Lung (tissue), 12 donors: ENCODE results near the gene CDKN2B-AS1. TPM values are rescaled to one million over a fixed set of nuclear protein-coding genes. Genes with fewer than 3 reads are reported as not detected.

Source experiments
- ATAC-seq: fragments of 200-7000 bp; cut with Tn5 transposase; one replicate; pipeline ENCODE4 v1.9.1; 2020; ENCODE audit warnings: moderate number of reproducible peaks; ENCODE audit not compliant: insufficient read depth, low FRiP score
- DNase-seq, 3 donors: peaks; one replicate each; pipeline ENCODE4 v3.0.0-alpha.2; 2013 to 2017
- H3K27ac ChIP-seq, 2 donors: one replicate each; pipeline ENCODE4 v1.5.1; 2013; ENCODE audit warnings: mild to moderate bottlenecking in 2 of 2, moderate library complexity in 2 of 2, control low read depth in 1 of 2, inconsistent platforms in 1 of 2, low read depth in 1 of 2, low read length in 1 of 2
- H3K27me3 ChIP-seq, 3 donors: one replicate each; pipeline ENCODE4 v1.5.1; 2013; ENCODE audit warnings: low read length in 2 of 3; ENCODE audit not compliant: control insufficient read depth in 3 of 3, insufficient read depth in 3 of 3
- H3K36me3 ChIP-seq, 4 donors: one replicate each; pipeline ENCODE4 v1.5.1; 2013; ENCODE audit warnings: low read length in 4 of 4, mild to moderate bottlenecking in 1 of 4, moderate library complexity in 1 of 4; ENCODE audit not compliant: control insufficient read depth in 4 of 4, insufficient read depth in 4 of 4
- H3K4me1 ChIP-seq, 5 donors: one replicate each; pipeline ENCODE4 v1.5.1; 2013; ENCODE audit warnings: low read length in 5 of 5, mild to moderate bottlenecking in 2 of 5, moderate library complexity in 1 of 5; ENCODE audit not compliant: control insufficient read depth in 5 of 5, insufficient read depth in 5 of 5
- H3K4me3 ChIP-seq: one replicate; pipeline ENCODE4 v1.5.1; 2013; ENCODE audit warnings: mild to moderate bottlenecking, control low read depth, moderate library complexity
- H3K9ac ChIP-seq, 2 donors: one replicate each; pipeline ENCODE4 v1.5.1; 2013; ENCODE audit warnings: low read length in 2 of 2, control low read depth in 1 of 2; ENCODE audit not compliant: insufficient read depth in 1 of 2
- H3K9me3 ChIP-seq, 4 donors: one replicate each; pipeline ENCODE4 v1.5.1; 2013; ENCODE audit warnings: low read length in 3 of 4, mild to moderate bottlenecking in 1 of 4, moderate library complexity in 1 of 4; ENCODE audit not compliant: control insufficient read depth in 4 of 4, insufficient read depth in 3 of 4
- WGBS, 2 donors: extraction: QIAGEN DNeasy Blood & Tissue Kit; methylation state at CpG; one replicate each; pipeline ENCODE4 v1.1.7; 2013; 5-methylcytosine and 5-hydroxymethylcytosine counted together
- polyA plus RNA-seq, 2 donors: library from polyadenylated mRNA; stranded (reverse); fragments of 200-250 nt; gene quantifications; one replicate each; pipeline ENCODE4 v1.2.1, GENCODE V29; 2013
- total RNA-seq, 2 donors: library from RNA; depleted of rRNA in 1 of 2; stranded (reverse); fragments of >200 nt in 1 of 2; gene quantifications; one replicate each; pipeline ENCODE4 v1.2.1, GENCODE V29; 2014 to 2021
- TF ChIP-seq, protein P1 (sequence below): IDR thresholded peaks from 2 replicates; pipeline ENCODE4 v1.5.1; 2012; ENCODE audit warnings: mild to moderate bottlenecking; ENCODE audit errors: control extremely low read depth, extremely low read depth
- donor health status: control.
- donor health status: control.
- donor health status: Bipolar disorder and iron deficiency.
- donor health status: healthy.
- donor health status: DM: yes; HTN: yes; CAD: no.

Gene CDKN2B-AS1
- total and polyA plus RNA-seq, 4 donors = 0.32 to 1.2 (median 0.59) TPM

DNA sequence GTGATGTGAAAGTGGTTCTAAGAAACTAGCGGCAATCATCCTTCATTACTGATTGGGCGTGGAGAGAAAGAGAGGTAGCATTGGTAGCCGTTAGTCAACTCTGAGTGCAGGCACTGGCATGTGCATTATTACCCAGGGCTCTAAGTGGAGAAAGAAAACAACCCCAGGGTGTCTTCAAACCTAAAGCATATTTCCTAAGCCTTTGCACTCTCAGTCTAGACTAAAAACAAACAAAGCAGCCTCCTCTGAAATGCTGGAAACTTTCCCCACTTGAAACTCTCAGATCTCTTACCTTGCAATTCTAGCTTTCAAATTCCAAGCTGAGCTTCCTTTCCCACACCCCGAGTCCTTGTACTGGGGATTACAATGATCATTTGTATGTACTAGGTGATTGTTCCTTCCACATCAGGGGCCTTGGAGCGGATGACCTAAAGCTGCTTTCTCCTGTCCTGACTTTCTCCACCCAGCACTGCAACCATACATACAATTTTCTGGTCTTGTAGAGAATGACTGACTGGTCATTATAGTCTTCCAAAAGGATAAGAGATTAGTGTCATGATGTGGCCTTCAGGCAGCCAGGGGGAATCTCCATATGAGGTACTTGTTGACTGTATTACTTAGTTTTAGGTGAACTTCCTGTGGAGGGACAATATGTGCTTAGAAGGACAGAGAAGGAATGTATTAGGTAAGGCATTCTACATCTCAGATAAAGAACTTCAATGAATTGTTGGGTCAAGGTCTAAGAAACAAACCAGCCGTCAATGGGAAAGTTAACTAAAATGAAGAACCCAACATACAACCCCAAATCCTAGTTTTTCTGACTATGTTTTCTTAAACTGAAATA lies 112.8 kb downstream of the CDKN2B-AS1 start:
- Histone ChIP-seq H3K36me3 (no peaks in the 10 kb centered on the region), H3K27ac (peak overlapping the region in 1 of 2 donors; percentile 47), H3K4me1 (peaks cover 0 to 3% (median 0%) of the 10 kb centered on the region in 5 donors), H3K27me3 (no peaks in the 10 kb centered on the region), H3K9ac (no peak overlapping the region), H3K4me3 (no peak overlapping the region), H3K9me3 (no peaks in the 10 kb centered on the region)
- TF ChIP-seq, protein P1, sequence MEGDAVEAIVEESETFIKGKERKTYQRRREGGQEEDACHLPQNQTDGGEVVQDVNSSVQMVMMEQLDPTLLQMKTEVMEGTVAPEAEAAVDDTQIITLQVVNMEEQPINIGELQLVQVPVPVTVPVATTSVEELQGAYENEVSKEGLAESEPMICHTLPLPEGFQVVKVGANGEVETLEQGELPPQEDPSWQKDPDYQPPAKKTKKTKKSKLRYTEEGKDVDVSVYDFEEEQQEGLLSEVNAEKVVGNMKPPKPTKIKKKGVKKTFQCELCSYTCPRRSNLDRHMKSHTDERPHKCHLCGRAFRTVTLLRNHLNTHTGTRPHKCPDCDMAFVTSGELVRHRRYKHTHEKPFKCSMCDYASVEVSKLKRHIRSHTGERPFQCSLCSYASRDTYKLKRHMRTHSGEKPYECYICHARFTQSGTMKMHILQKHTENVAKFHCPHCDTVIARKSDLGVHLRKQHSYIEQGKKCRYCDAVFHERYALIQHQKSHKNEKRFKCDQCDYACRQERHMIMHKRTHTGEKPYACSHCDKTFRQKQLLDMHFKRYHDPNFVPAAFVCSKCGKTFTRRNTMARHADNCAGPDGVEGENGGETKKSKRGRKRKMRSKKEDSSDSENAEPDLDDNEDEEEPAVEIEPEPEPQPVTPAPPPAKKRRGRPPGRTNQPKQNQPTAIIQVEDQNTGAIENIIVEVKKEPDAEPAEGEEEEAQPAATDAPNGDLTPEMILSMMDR = no peak
- no peak for ATAC-seq
- peak in 2 of 3 donors; percentile 10 to 56 for DNase-seq
- WGBS, 2 donors = 74 to 82% methylated on average over 6 of the region's 6 CpGs

DNA sequence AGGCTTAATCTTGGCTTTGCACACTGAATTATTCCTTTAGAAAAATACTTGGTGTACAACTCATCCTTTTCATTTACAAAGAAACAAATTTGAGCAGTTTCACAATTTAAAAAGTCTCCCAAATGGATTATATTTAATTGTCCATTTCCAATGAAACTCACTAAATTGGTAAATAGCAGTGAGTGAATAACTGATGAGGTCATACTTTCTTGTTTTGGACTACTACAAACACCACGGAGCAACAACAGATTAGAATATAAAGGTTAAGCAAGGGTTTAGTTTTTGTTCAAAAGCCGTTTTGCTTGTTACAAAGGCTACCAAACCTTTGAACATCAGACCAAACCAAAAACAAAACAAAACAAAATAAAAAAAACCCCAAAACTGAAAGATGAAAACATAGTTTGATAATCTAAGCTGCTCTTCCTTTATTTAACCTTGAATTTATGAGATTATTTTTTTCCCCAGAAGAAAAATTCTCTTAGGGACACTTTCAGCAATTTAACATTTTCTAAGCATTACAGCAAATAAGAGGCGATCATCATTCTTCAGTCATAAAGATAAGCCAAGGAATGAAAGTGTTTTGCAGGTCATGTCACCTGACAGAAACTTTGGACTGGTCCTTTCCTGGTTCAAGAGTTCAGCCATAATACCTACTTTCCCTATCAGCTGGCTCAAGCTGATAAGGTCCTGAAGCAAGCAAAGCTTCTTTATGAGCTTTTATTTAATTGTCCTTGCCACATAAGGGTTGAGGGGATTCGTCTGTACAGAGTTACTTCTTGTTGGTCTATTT lies 114.2 kb downstream of the CDKN2B-AS1 start:
- Histone ChIP-seq H3K9me3 (no peaks in the 10 kb centered on the region), H3K27ac (no peak overlapping the region), H3K4me3 (no peak overlapping the region), H3K4me1 (peaks cover 0 to 3% (median 0%) of the 10 kb centered on the region in 5 donors), H3K36me3 (no peaks in the 10 kb centered on the region), H3K27me3 (no peaks in the 10 kb centered on the region), H3K9ac (no peak overlapping the region)
- ATAC-seq = no peak
- TF ChIP-seq, protein P1 = no peak
- 59 to 72% methylated on average over 4 of the region's 4 CpGs for WGBS, 2 donors
- DNase-seq = no peak

DNA sequence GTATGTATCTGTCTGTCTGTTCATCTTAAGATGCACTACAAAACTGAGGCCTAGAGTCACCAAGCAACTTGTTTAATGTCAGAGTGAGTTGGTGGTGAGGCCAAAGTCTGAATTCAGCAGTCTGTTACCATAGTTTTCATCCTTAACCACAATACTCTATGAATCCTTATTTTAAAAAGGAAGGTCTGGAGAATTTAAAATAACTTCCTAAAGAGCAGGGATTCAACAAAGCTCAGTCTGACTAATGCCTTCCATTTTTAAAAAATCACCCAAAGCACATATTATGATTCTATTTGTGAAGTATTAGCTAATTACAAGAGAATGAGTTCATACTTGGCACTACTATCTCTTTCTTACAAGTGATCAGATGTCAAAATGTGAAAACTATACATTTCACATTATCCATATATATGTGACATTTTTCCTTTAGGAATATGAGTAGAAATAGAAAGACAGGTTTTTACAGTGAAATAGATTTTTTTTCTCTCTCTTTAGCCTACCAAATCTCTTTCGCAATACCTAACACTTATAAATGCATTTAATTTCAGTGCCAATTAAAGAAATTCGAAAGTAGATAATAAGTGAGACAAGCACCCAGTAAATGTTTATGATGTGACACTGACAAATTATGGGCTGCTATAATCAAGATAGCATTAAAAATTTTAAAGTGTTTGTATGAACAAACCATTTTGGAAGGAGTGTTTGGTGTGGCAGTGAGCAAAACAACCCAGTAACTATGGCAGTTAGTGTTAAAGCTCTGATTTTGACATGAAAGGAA lies 116.8 kb downstream of the CDKN2B-AS1 start:
- Histone ChIP-seq H3K4me1 (peaks cover 0 to 3% (median 0%) of the 10 kb centered on the region in 5 donors), H3K27ac (no peak overlapping the region), H3K9me3 (no peaks in the 10 kb centered on the region), H3K27me3 (no peaks in the 10 kb centered on the region), H3K9ac (no peak overlapping the region), H3K4me3 (no peak overlapping the region), H3K36me3 (no peaks in the 10 kb centered on the region)
- TF ChIP-seq, protein P1 = no peak
- 65 to 89% methylated on average over 2 of the region's 2 CpGs for WGBS, 2 donors
- ATAC-seq (no peak), DNase-seq (peak in 2 of 3 donors; percentile 50 to 58)
